Activated naive CD4-positive, alpha-beta T cell treated with anti-CD3 and anti-CD28 coated beads, Interleukin-2, amount 50 U/mL, for 16 hours (primary cell): ENCODE measurements around the gene AMBP.

ENCODE experiments used
- DNase-seq: peaks from one replicate; pipeline ENCODE4 v3.0.0-alpha.2; 2020

Gene AMBP

DNA sequence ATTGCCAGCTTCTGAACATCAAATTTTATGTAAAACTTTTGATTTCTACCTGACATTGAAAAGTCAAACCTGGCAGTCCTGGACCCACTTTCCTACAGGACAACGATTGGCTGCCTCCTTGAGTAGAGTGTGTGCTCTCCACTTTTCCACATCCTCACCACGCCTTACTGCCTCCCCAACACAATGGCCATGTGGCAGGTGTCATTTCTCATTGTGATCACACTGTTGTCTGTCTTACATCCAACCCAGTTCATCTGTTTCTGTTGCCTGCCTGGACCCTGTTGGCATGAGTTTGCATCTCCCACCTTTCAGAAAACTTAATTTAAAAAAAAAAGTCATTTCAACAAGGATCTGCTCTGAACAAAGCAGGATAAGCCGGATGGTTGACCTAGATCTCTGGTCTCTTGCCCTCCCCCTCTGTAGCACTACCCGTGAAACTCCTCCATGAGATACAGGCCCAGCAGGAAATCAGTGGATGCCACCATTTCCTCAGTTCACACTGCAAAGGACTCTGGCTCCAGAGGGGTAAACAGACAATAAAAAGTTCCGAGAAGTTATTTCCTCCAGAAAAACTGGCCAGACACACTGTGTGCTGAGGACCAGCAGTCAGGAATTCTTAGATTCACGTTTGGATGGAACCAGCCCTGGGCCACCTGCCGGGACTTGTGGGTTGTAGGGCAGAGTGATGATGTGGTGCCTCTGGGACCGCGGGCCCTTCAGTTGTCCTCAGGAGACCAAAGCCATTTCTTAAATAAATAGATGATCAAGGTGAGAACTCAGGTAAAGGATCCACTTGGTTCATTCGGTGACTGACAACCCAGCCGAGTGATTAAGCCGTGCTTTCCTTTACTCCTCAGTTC, 48.6 kb downstream of the AMBP start:
- DNase-seq: no peak

DNA sequence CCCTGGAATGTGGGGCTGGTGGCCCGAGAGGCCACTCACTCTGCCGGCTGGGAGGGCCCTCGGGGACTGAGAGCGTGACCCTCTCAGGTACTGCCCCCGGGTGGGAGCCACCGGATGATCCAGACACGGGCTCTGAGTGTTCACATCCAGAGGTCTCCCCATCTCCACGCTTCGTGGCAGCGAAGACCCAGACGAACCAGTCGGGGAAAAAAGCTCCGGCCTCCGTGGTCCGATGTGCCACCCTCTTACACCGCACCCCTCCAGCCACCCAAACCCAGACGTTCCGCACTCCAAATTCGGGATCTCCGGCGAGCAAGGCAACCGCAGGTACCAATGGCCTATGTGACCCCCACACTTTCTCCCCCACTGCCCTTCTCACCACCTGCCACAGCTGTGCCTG, 49.5 kb downstream of the AMBP start:
- no peak for DNase-seq

DNA sequence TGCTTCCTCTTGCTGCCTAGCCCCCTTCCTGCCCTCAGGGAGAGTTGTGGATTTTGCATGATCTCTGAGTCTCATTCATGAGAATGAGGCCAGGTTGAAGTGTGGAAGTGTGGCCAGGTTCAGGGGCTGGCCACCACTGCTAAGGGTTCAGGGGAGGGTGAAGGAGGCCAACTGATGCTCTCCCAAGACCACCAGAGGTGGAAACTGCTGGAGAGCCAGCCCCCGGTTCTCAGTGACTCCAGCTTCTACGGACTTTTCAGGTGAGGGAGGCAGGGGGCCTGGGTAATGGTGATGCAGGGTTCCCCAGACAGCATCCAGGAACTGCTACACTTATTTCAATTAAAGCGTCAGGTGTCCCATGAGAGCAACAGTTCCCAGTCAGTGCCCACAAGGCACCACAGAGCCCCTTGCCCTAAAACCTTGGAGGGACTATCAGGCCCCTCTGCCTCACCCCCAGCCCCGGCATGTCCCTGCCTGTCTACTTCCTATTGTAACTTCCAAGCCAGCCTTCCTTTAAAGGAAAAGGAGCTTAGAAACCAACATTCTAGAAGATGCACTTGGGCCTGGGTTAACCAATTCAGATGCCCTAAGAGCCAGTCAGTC, 50.1 kb downstream of the AMBP start:
- DNase-seq: no peak

DNA sequence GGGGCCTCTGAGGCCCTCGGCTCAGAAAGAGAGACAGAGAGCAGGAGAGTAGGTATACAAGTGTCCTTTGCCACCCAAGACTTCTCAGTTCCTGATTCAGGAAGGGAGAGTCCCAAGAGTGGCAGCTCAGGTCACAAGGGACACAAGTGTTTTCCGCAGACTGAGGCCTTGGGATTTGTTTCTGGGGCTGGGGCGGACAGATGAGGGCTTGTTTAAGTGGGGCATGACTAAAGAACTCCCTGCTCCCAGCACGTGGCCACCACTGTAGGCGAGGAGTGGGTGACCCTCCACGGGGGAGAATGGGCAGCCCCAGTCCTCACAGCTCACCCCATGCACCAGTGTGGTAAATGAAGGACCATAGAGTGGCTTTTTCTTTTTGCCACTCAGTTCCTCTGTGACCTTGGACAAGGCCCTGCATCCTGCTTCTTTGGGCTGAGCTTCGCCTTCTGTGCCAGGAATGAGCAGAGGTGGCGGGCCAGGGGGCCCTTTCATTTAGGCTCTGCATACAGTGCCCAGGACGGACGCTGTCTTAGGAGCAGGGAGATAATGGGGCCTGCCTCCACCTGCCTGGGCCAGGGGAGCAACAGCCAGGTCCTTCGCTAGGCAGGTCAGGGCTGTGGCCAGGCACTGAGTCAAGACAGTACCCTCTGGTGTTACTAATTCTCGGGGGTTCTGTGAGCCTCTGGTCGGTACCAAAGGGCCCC, 50.8 kb downstream of the AMBP start:
- DNase-seq: no peak

DNA sequence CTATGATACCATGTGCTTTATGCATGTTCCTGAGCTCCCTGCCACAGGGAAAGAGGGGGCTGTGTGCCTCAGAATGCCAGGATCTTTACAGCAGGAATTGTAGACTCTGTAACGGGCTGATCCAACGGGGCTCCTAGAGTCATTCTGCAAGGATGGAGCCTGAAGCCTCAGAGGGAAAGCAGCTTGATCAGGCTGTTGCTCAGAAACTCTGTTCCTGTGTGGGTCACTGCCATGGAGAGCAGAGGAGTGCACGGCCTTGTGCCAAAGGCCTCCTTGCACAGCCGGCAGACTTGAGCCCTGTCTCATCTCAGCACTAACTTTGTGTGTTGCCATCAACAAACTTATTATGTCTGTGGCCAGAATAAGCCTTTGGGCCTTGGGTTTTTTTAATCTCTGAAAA, 51.8 kb downstream of the AMBP start:
- no peak for DNase-seq

DNA sequence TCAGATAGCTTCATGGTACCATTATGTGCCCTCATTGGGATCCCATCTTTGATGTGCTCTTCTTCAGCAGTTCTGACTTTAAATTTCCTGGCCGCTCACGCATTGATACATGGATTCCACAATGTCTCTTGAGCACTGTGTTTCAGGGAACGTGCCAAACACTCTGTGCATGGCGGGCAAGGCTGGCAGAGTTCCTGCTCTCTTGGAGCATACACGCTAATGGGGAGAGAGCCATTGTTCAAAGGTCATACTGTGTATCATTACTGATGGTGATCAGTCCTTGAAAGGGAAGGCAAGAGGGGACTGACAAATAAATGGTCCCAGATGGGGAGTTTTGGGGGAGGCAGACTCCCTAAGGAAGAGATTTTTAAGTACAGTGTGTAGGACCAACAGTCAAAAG, 52.3 kb downstream of the AMBP start:
- no peak for DNase-seq

DNA sequence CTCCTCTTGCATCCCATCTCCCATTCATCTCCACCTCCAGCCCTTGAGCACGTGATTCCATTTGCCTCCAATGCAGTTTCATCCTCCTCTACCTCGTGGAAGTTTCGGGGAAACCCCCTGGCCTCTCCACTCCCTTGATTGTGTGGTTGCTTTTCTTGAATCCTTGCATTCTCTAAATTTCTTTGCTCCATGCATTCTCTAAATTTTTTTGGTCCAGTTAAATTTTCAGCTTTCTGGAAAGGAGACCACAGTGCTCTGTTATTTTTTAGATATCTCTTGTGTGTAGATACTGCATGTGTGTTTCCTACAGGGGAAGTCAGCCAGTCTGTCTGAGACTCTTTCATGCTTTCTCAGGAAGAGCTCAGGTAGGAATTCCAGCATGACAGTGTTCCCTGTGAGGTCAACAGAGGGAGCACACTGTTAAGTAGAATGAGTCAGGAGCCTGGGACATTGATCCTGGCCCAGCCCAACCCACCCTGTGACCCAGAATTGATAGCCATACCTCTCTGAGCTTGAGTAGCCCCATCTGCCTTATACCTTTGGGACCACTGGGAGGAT, 52.8 kb downstream of the AMBP start:
- DNase-seq: no peak

DNA sequence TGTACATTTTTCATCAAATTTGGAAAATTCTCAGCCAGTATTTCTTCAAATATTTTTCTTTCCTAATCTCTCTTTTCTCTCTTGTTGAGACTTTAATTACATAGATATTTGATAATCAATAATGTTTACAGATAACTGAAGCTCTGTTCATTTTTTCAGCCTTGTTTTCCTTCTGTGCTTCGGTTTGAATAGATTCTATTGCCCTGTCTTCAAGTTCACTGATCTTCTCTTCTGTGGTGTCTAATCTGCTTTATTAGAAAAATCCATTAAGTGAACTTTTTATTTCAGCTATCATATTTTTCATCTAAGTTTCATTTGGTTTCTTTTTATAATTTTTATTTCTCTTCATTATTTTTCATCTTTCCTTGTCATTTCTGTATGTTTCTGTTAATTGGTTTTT, 54.1 kb downstream of the AMBP start:
- DNase-seq: no peak

DNA sequence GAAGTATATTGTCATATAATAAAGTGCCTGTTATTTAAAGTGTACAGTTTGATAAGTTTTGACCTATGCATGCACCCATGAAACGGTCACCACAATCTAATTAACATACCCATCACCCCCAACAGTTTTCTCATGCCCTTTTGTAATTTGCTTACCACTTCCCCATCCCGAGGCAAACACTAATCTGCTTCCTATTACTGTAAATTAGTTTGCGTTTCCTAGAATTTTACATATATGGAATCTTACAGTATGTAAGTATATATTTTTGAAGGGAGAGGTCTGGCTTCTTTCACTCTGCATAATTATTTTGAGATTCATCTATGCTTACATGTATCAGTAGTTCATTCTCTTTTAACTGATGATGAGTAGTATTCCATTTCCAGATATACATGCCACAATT, 56.5 kb downstream of the AMBP start:
- DNase-seq: no peak

DNA sequence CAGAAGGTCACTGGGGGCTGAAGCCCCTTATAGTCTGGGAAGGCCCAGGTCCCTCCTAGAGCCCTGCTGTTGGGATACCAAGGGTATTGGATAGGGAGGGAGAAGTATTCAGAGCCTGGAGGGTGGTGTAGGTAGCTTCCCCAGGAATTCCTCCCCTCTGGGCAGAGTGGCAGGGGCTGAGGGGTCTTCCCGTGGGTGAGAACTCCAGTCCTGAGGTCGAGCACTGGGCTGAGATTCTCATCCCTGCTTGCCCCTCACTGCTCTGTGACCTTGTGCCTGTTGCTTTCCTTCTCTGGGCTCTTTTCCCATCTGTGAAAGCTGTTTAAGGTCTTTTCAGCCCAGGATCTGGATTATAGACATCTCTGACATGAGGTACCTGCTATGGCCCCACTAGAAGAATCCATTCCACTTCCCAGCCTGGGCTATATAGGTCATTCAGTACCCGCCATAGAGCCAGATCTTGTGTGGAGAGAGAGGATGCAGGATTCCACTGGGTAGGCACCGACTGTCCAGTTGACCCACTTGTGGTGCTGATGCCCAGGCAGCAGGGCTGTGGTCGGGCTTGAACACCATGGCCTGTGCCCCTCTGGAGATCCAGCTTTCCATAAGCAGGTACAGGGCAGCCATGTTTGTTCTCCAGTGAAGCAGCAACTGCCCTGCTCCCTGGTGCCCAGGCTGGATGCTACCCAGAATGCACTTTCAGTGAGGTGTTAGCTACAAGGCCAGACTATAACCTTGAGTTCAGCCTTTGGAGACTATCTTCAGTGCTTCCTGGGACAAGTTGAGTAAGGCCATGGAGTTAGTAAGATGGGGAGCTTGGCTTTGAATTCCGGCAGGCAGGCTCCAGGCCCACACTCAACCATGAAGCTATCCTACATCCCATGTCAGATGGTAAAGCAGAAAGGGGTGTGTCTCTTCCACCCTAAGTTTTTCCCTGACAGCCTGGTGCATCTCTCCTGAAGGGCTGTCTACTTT, 60.1 kb downstream of the AMBP start:
- DNase-seq: no peak

DNA sequence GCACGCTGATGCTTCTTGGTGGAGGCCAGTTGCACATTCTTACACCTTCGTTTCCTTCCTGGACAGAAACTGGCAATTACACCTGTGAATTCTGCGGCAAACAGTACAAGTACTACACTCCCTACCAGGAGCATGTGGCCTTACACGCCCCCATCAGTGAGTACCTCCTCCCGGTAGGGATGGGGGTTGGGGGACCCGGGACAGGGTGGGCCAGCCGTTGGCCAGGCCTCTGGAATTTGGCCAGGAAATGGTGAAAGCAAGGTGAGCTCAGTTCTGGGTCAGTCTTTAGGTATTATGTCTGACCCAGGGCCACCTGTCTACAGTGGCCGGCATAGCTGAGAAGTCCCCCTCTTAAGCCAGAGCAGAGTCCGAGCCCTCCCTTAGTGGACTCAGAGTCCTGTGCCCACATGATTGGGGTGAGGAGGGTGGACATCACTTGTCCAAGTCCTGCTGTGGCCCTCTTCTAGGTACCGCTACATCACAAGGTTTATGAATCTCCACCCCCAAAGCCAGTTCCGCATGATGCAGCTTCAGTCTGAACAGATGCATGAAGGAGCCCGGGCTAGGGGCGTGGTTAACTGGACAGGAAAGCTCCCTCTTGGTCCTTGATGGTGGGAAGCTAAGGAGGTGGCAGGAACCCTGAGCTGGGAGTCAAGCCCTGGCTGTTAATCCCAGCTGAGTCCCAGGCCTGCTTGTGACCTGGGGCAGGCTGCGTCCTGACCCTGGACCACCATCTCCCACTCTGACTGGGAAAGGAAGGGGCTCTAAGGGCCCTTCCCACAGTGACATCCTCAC, 61.3 kb downstream of the AMBP start:
- DNase-seq: no peak

DNA sequence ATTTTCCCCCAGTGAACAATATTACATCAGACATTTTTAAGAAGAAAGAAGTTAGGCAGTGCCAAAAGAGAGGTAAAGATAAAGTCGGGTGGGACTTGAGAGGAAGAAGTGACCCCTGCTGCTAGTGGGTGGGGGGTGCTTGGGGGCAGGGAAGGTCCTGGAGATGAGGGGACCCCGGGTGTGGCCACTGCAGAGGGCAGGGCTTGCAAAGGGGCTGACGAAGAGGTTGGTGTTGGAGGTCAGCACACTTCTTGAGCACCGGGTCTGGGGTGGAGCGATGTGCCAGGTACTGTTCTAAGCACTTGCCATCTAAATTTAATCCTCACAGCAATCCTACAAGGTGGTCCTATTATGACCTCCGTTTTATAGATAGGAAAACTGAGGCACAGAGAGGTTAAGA, 62.0 kb downstream of the AMBP start:
- no peak for DNase-seq

DNA sequence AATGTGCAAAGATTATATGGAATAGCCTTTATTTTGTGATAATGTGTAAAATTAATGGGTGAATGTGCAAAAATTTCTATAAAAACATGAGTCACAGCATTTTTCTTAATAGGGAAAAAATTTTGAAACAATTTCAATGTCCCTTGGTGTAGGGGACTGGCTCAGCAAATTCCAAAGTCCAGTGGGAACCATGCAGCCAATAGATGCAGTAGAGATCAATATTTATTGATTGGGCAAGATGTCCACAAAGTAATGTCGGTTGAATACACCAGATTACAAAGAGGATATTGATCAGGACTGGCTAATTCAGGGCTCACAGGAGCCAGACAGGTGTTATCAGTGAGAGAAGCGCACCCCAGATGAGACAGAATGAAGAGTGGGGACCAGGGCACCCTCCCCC, 62.5 kb downstream of the AMBP start:
- DNase-seq: no peak

DNA sequence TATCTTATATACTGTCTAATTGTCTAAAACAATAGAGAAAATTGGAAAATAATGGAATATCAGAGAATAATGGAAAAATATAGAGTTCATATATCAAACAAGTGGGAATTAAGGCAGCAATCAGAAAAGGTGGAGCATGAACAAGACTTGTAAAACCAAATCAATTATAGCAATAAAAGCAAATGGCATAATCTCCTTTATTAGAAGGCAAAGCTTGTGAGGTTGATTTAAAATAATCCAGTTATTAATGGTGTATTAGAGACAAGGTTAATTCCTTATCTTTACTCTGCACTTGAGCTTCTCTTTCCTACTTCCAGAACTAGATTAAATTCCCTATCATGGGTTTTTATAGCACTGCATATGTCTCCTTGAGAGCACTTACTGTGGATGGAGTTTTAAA, 64.1 kb downstream of the AMBP start:
- no peak for DNase-seq

DNA sequence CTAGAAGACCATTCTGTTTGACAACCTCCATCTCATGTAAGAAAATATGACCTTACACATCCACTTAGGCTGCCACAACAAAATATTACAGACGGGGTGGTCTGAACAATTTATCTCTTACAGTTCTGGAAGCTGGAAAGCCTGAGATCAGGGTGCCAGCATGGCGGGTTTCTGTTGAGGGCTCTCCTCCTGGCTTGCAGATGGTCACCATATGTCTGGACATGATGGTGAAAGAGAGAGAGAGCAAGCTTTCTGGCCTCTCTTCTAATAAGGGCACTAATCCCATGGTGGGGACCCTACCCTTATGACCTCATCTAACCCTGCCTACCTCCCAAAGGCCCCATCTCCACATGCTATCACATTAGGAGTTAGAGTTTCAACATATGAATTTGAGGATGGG, 66.0 kb downstream of the AMBP start:
- no peak for DNase-seq

DNA sequence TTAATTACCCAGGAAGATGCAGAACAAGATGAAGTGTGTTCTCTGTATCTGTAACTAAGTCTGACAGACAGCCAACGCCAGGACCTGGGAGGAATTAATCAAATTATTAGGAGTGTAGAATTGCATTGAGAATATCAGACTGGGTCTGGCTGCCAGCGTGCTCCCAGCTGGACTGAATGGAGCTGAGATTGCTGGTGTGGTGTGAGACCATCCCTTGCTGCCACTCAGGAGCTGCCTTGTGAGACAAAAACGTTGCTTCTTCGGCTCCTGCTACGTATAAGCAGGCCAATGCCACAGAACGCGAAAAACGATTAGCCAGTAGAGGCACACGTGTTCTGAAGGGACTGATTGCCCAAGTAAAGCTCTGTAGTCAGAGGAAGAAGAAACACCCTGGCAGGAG, 66.8 kb downstream of the AMBP start:
- DNase-seq: no peak
